ENCODE results near the gene CNDP1. TPM values are rescaled to one million over a fixed set of nuclear protein-coding genes. Genes with fewer than 3 reads are reported as not detected.

Gene CNDP1
- polyA plus RNA-seq, 1 experiment = not detected

DNA sequence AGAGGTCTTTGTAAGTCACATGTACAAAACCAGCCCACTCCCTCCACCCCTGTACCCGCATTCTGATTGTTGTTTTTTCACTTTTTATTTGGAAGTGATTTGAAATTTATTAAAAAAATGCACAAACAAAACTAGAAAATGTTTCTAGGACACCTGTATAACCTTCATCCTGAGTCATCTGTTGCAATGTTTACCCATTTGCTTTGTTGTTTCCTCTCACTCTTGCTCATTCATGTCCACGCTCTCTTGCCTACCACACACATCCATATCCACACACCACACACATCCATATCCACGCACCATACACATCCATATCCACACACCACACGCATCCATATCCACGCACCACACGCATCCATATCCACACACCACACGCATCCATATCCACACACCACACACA lies 82.2 kb downstream of the CNDP1 start:
- no peak for DNase-seq (ENCODE audit: low read depth, low spot score)
- no peaks in the 10 kb centered on the region for H3K27me3 ChIP-seq (ENCODE audit: control insufficient read depth, insufficient read depth, low read length)
- H3K27ac ChIP-seq (ENCODE audit: low read depth, low read length) = no peak overlapping the region
- no peak overlapping the region for H3K4me3 ChIP-seq (ENCODE audit: low read depth, low read length)
- TF ChIP-seq, protein P1, sequence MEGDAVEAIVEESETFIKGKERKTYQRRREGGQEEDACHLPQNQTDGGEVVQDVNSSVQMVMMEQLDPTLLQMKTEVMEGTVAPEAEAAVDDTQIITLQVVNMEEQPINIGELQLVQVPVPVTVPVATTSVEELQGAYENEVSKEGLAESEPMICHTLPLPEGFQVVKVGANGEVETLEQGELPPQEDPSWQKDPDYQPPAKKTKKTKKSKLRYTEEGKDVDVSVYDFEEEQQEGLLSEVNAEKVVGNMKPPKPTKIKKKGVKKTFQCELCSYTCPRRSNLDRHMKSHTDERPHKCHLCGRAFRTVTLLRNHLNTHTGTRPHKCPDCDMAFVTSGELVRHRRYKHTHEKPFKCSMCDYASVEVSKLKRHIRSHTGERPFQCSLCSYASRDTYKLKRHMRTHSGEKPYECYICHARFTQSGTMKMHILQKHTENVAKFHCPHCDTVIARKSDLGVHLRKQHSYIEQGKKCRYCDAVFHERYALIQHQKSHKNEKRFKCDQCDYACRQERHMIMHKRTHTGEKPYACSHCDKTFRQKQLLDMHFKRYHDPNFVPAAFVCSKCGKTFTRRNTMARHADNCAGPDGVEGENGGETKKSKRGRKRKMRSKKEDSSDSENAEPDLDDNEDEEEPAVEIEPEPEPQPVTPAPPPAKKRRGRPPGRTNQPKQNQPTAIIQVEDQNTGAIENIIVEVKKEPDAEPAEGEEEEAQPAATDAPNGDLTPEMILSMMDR (IDR thresholded peaks at IDR 0.05; ENCODE audit: low read depth, low read length) = no peak
- ChIA-PET CTCF (no interaction called here), POLR2A (no interaction called here)
- peaks cover 3% of the 10 kb centered on the region; the same call in 1 of the 2 replicates for H3K9me3 ChIP-seq (ENCODE audit: control insufficient read depth, insufficient read depth, low read length)

- H3K4me3 ChIP-seq (ENCODE audit: low read depth, low read length) = no peak overlapping the region
- H3K27me3 ChIP-seq (ENCODE audit: control insufficient read depth, insufficient read depth, low read length) = no peaks in the 10 kb centered on the region
- POLR2A ChIA-PET = no interaction called here
- CTCF ChIA-PET = no interaction called here
- no peak overlapping the region for H3K27ac ChIP-seq (ENCODE audit: low read depth, low read length)
- TF ChIP-seq, protein P1 (IDR thresholded peaks at IDR 0.05; ENCODE audit: low read depth, low read length) = no peak
- no peak for DNase-seq (ENCODE audit: low read depth, low spot score)
- H3K9me3 ChIP-seq (ENCODE audit: control insufficient read depth, insufficient read depth, low read length) = peaks cover 3% of the 10 kb centered on the region; the same call in 1 of the 2 replicates
These were observed 83.2 kb downstream of the CNDP1 start for GRCh38 chr18:74617486-74617885.

- TF ChIP-seq, protein P1 (IDR thresholded peaks at IDR 0.05; ENCODE audit: low read depth, low read length) = no peak
- CTCF ChIA-PET = no interaction called here
- POLR2A ChIA-PET = no interaction called here
These were observed 87.8 kb downstream of the CNDP1 start for GRCh38 chr18:74622072-74622471.

DNA sequence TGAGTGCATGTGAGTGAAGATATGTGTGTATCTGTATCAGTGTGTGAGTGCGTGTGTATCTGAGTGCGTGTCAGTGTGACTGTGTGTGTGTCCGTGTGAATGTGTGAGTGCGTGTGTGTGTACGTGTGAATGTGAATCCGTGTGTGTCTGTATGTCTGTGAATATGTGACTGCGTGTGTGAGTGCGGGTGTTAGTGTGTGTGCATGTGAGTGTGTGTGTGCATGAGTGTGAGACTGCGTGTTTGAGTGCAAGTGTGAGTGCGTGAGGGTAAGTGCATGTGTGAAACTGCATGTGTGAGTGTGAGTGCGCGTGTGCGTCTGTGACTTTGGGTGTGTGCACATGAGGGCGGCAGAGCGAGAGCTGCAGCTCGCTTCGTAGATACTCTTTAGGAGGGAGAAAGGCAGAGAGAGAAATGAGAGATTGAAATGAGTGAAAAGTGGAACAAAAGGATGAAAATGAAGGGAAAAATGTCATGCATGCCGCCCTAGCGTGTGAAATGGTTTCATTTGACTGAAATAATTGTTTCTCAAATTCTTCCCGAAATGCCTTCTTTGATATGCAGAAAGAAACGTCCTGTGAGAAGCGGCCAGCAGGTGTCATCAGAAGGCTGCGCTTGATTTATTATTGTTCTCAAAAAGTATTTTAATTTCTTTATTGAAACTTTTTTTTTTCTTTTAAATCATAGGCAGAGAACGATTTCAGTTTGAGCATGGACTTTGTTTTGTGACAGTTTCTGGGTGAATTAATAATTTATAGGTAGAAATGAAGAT lies 88.9 kb downstream of the CNDP1 start:
- Histone ChIP-seq H3K27me3 (ENCODE audit: control insufficient read depth, insufficient read depth, low read length) (no peaks in the 10 kb centered on the region), H3K4me3 (ENCODE audit: low read depth, low read length) (no peak overlapping the region), H3K27ac (ENCODE audit: low read depth, low read length) (no peak overlapping the region), H3K9me3 (ENCODE audit: control insufficient read depth, insufficient read depth, low read length) (no peaks in the 10 kb centered on the region)
- TF ChIP-seq, protein P1 (IDR thresholded peaks at IDR 0.05; ENCODE audit: low read depth, low read length) = peak; percentile 48
- ChIA-PET CTCF (interaction anchor here (0.7 to 1.1 kb wide), 4 partner anchors 8 to 1922 kb away, joined by 3 read pairs; no protein-coding TSS in a partner anchor), POLR2A (no interaction called here)
- DNase-seq (ENCODE audit: low read depth, low spot score) = no peak

More at GRCh38 chr18:74622072-74622471, 87.8 kb downstream of the CNDP1 start:
- no peak for DNase-seq (ENCODE audit: low read depth, low spot score)
- Histone ChIP-seq H3K27ac (ENCODE audit: low read depth, low read length) (no peak overlapping the region), H3K4me3 (ENCODE audit: low read depth, low read length) (no peak overlapping the region), H3K9me3 (ENCODE audit: control insufficient read depth, insufficient read depth, low read length) (no peaks in the 10 kb centered on the region), H3K27me3 (ENCODE audit: control insufficient read depth, insufficient read depth, low read length) (no peaks in the 10 kb centered on the region)

DNA sequence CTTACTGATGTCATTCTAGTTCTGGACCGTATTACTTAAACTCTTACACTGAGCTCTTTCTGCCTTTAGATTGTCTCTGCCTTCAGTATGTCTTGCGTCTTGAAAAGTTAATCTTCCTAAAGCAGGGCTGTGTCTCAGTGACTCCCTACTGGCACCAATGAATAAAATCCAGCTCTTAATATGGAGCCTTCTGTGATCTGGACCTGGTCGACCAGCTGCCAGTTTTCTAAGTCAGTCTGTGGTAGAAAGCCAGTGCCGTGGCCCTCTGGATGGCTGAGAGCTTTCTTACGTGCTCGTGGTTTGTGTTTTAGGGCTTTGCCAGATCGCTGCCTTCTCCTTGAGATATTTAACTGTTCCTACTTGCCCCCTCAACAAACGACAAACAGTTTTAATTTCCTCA lies 90.2 kb downstream of the CNDP1 start:
- DNase-seq (ENCODE audit: low read depth, low spot score) = no peak
- POLR2A ChIA-PET = no interaction called here
- CTCF ChIA-PET = interaction anchor here (0.8 to 1.1 kb wide), 2 partner anchors 15 to 73 kb away, joined by 3 read pairs; no protein-coding TSS in a partner anchor
- no peaks in the 10 kb centered on the region for H3K9me3 ChIP-seq (ENCODE audit: control insufficient read depth, insufficient read depth, low read length)
- H3K27me3 ChIP-seq (ENCODE audit: control insufficient read depth, insufficient read depth, low read length) = no peaks in the 10 kb centered on the region
- H3K4me3 ChIP-seq (ENCODE audit: low read depth, low read length) = no peak overlapping the region
- H3K27ac ChIP-seq (ENCODE audit: low read depth, low read length) = no peak overlapping the region
- TF ChIP-seq, protein P1 (IDR thresholded peaks at IDR 0.05; ENCODE audit: low read depth, low read length) = no peak
